Uterus (tissue), 4 donors: ENCODE results near the gene HPDL. TPM values are rescaled to one million over a fixed set of nuclear protein-coding genes. Genes with fewer than 3 reads are reported as not detected.

Experiments used
- DNase-seq, 2 donors: peaks; one replicate each; pipeline ENCODE4 v3.0.0-alpha.2; 2019 to 2020
- H3K27ac ChIP-seq, 2 donors: fragments of 200-600 bp; sonication (generic); 1 replicate in 1 of 2; 2 replicates in 1 of 2; pipeline ENCODE4 v1.5.1; 2016 to 2018
- H3K27me3 ChIP-seq, 2 donors: fragments of 200-600 bp; sonication (generic); one replicate each; pipeline ENCODE4 v1.5.1; 2018 to 2019; ENCODE audit warnings: control low read depth in 1 of 2
- H3K36me3 ChIP-seq, 2 donors: fragments of 200-600 bp; sonication (generic); one replicate each; pipeline ENCODE4 v1.5.1; 2019; ENCODE audit warnings: control low read depth in 1 of 2
- H3K4me1 ChIP-seq, 2 donors: fragments of 200-600 bp; sonication (generic); one replicate each; pipeline ENCODE4 v1.5.1; 2018 to 2019; ENCODE audit warnings: control low read depth in 1 of 2
- H3K4me3 ChIP-seq, 2 donors: fragments of 200-600 bp; sonication (generic); 1 replicate in 1 of 2; 2 replicates in 1 of 2; pipeline ENCODE4 v1.5.1; 2018 to 2019; ENCODE audit warnings: mild to moderate bottlenecking in 1 of 2
- H3K9me3 ChIP-seq, 2 donors: fragments of 200-600 bp; sonication (generic); one replicate each; pipeline ENCODE4 v1.5.1; 2019; ENCODE audit warnings: control low read depth in 1 of 2
- CTCF ChIP-seq, 4 experiments: fragments of 200-600 bp in 2 of 4; fragments of 450-650 bp in 2 of 4; sonication (generic) in 2 of 4; IDR thresholded peaks; one replicate each; pipeline ENCODE4 v1.5.1; 2016 to 2019; ENCODE audit warnings: antibody characterized with exemption in 4 of 4, mild to moderate bottlenecking in 2 of 4, moderate library complexity in 1 of 4
- POLR2A ChIP-seq, 2 donors: fragments of 450-650 bp; IDR thresholded peaks; one replicate each; pipeline ENCODE4 v1.6.1; 2016; ENCODE audit warnings: antibody characterized with exemption in 2 of 2, mild to moderate bottlenecking in 1 of 2, moderate library complexity in 1 of 2
- intact Hi-C: fragments of 100-400 bp; cut with DNase I; formaldehyde crosslinking; loops from one replicate; pipeline ENCODE4 v1.15.1; 2023; ENCODE audit warnings: low total_unique reads
- total RNA-seq, 4 donors: library from RNA; depleted of rRNA in 3 of 4; stranded (reverse); fragments of >200 nt in 3 of 4; gene quantifications; one replicate each; pipeline versions ENCODE4 v1.1.0 to v1.2.4, GENCODE V29; 2014 to 2023
- donor health status: DM: yes; HTN: yes; CAD: no.

Gene HPDL
- total RNA-seq, 4 donors from 2014 or later: 0.46 to 1.4 TPM; not detected in 2

- H3K27me3 ChIP-seq: no peaks in the 10 kb centered on the region
- H3K4me3 ChIP-seq: no peak overlapping the region
- TF ChIP-seq POLR2A (IDR thresholded peaks at IDR 0.05): no peak
- TF ChIP-seq CTCF (IDR thresholded peaks at IDR 0.05): no peak
- DNase-seq: no peak
- H3K27ac ChIP-seq: no peak overlapping the region
- H3K4me1 ChIP-seq: peaks cover 0 to 3% of the 10 kb centered on the region in 2 donors
- no peaks in the 10 kb centered on the region for H3K36me3 ChIP-seq
- H3K9me3 ChIP-seq: no peaks in the 10 kb centered on the region
- intact Hi-C loops: no loop called here
Measured at GRCh38 chr1:45331436-45332345, 5.0 kb downstream of the HPDL start.

GRCh38 chr1:45332346-45332720 lies 5.6 kb downstream of the HPDL start:
- no peak for DNase-seq
- intact Hi-C loops: no loop called here
- Histone ChIP-seq H3K27me3 (no peaks in the 10 kb centered on the region), H3K36me3 (no peaks in the 10 kb centered on the region), H3K9me3 (no peaks in the 10 kb centered on the region), H3K27ac (no peak overlapping the region), H3K4me1 (peaks cover 0 to under 1% of the 10 kb centered on the region in 2 donors), H3K4me3 (no peak overlapping the region)
- no peak for TF ChIP-seq POLR2A (IDR thresholded peaks at IDR 0.05)
- no peak for TF ChIP-seq CTCF (IDR thresholded peaks at IDR 0.05)

GRCh38 chr1:45334308-45335245 lies 7.9 kb downstream of the HPDL start:
- TF ChIP-seq CTCF (IDR thresholded peaks at IDR 0.05) (no peak), POLR2A (IDR thresholded peaks at IDR 0.05) (no peak)
- H3K4me3 ChIP-seq: no peak overlapping the region
- no peak for DNase-seq
- H3K27me3 ChIP-seq: no peaks in the 10 kb centered on the region
- H3K27ac ChIP-seq: no peak overlapping the region
- intact Hi-C loops: no loop called here
- H3K4me1 ChIP-seq: no peaks in the 10 kb centered on the region
- H3K36me3 ChIP-seq: no peaks in the 10 kb centered on the region
- H3K9me3 ChIP-seq: no peaks in the 10 kb centered on the region

GRCh38 chr1:45335855-45336324 lies 9.2 kb downstream of the HPDL start:
- Histone ChIP-seq H3K4me1 (peaks cover 0 to 3% of the 10 kb centered on the region in 2 donors), H3K4me3 (no peak overlapping the region), H3K27ac (no peak overlapping the region), H3K27me3 (no peaks in the 10 kb centered on the region), H3K9me3 (no peaks in the 10 kb centered on the region), H3K36me3 (no peaks in the 10 kb centered on the region)
- TF ChIP-seq CTCF (IDR thresholded peaks at IDR 0.05) (no peak), POLR2A (IDR thresholded peaks at IDR 0.05) (no peak)
- no peak for DNase-seq
- intact Hi-C loops: no loop called here
